ENCODE data around the gene OLFM2.

OLFM2 gene

GRCh38 chr19:9901642-9902041 is 34.7 kb downstream of the OLFM2 start:
- no peak overlapping the region for H3K4me3 ChIP-seq (replicated peaks; ENCODE audit: low read depth, low read length)
- DNase-seq (ENCODE audit: extremely low read depth, insufficient read length) = no peak
- no peak for TF ChIP-seq CTCF (IDR thresholded peaks at IDR 0.05; ENCODE audit: insufficient read depth, low read length, poor library complexity, severe bottlenecking)
- H3K27me3 ChIP-seq (replicated peaks; ENCODE audit: control insufficient read depth, insufficient read depth, low read length) = no peaks in the 10 kb centered on the region
- H3K36me3 ChIP-seq (ENCODE audit: control insufficient read depth, insufficient read depth, low read length) = no peaks in the 10 kb centered on the region

GRCh38 chr19:9901020-9901419 is 35.3 kb downstream of the OLFM2 start:
- no peaks in the 10 kb centered on the region for H3K36me3 ChIP-seq (ENCODE audit: control insufficient read depth, insufficient read depth, low read length)
- no peak for TF ChIP-seq CTCF (IDR thresholded peaks at IDR 0.05; ENCODE audit: insufficient read depth, low read length, poor library complexity, severe bottlenecking)
- DNase-seq (ENCODE audit: extremely low read depth, insufficient read length) = no peak
- no peaks in the 10 kb centered on the region for H3K27me3 ChIP-seq (replicated peaks; ENCODE audit: control insufficient read depth, insufficient read depth, low read length)
- no peak overlapping the region for H3K4me3 ChIP-seq (replicated peaks; ENCODE audit: low read depth, low read length)

GRCh38 chr19:9891609-9892373 is 44.5 kb downstream of the OLFM2 start:
- H3K27me3 ChIP-seq (replicated peaks; ENCODE audit: control insufficient read depth, insufficient read depth, low read length) = no peaks in the 10 kb centered on the region; the same call in 1 of the 2 replicates
- DNase-seq (ENCODE audit: extremely low read depth, insufficient read length) = no peak
- TF ChIP-seq CTCF (IDR thresholded peaks at IDR 0.05; ENCODE audit: insufficient read depth, low read length, poor library complexity, severe bottlenecking) = no peak
- no peaks in the 10 kb centered on the region for H3K36me3 ChIP-seq (ENCODE audit: control insufficient read depth, insufficient read depth, low read length)
- no peak overlapping the region for H3K4me3 ChIP-seq (replicated peaks; ENCODE audit: low read depth, low read length)

- H3K27me3 ChIP-seq (replicated peaks; ENCODE audit: control insufficient read depth, insufficient read depth, low read length) = no peaks in the 10 kb centered on the region; the same call in 1 of the 2 replicates
- DNase-seq (ENCODE audit: extremely low read depth, insufficient read length) = no peak
- H3K36me3 ChIP-seq (ENCODE audit: control insufficient read depth, insufficient read depth, low read length) = no peaks in the 10 kb centered on the region
- TF ChIP-seq CTCF (IDR thresholded peaks at IDR 0.05; ENCODE audit: insufficient read depth, low read length, poor library complexity, severe bottlenecking) = no peak
- no peak overlapping the region for H3K4me3 ChIP-seq (replicated peaks; ENCODE audit: low read depth, low read length)
Observed at GRCh38 chr19:9885077-9885552, 51.2 kb downstream of the OLFM2 start.

- no peaks in the 10 kb centered on the region for H3K36me3 ChIP-seq (ENCODE audit: control insufficient read depth, insufficient read depth, low read length)
- no peaks in the 10 kb centered on the region for H3K27me3 ChIP-seq (replicated peaks; ENCODE audit: control insufficient read depth, insufficient read depth, low read length)
- no peak for DNase-seq (ENCODE audit: extremely low read depth, insufficient read length)
- TF ChIP-seq CTCF (IDR thresholded peaks at IDR 0.05; ENCODE audit: insufficient read depth, low read length, poor library complexity, severe bottlenecking) = no peak
- no peak overlapping the region for H3K4me3 ChIP-seq (replicated peaks; ENCODE audit: low read depth, low read length)
Observed at GRCh38 chr19:9883764-9884163, 52.6 kb downstream of the OLFM2 start.

Measured in GM06990 (cell line).